GM19240 (cell line): ENCODE results near the gene SLC22A12.
"Not testable (repeated sequence)": the region's sequence is repeated elsewhere in the genome, so short reads cannot be mapped to it uniquely, and the experiment has no call there.

Experiments used
- DNase-seq: peaks from one replicate; pipeline ENCODE4 v3.0.0; 2011; ENCODE audit warnings: low spot score; ENCODE audit not compliant: insufficient read length

SLC22A12 gene

DNA sequence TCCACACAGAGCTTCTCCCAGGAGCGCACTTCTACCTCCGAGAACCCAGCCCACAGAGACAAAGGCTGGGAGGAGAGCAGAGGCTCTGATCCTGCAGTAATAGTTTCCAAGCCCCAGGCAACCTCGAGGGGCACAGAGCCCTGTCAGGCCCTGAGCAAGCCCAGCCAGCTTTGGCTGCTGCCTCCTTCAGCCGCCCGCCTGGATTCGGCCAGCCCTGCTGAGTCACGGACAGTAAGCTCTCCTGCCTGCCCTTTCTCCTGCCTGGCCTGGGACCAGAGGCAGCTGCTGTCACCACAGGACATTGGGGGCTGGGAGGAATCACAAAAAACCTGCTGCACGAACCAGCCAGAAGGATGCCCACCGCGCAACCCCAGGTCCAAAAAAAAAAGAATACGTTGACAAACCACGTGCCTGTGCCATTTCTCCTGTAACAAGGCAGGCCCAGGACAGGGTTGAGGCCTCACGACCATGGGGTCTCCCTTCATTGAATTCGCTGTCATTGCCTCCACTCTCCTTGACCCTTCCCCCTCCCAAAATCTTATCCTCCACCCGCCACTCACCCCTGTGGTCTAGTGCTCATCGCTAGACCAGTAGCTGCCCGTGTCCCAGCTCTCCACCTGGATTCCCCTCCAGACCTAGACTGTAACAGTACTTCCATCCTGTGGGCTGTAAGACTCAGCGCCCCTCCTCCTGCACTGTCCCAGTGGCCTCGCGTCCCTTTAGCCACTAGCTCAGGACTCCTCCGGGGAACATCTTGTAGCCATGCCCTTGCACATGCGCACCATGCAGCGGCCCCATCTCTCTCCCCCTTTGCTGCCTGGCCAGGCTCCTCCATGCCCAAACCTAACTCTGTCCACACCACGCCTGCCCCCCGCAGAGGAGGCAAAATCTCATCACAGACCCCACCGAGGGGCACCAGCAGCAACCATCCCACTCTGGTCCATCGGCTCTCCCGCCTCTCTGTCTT, 7.4 kb upstream of the SLC22A12 start:
- no peak for DNase-seq

DNA sequence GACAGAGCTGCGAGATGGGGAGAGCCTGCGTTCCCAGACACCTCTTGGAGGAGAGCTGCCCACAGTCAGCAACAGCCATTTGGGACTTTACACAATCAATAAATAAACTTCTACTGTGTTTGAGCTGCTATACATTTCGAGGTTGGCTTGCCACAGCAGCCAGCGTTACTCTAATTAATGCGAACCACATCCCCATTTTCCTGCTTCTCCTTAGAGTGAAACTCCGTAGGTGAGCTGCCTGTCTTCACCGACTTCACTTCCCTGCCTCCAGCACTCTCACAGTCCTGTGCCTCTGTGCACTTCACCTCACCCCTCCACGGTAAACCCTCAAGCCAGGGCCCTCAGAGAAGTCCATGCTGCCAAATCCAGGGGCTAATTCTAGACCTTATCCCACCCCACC, 5.9 kb upstream of the SLC22A12 start:
- DNase-seq: no peak

DNA sequence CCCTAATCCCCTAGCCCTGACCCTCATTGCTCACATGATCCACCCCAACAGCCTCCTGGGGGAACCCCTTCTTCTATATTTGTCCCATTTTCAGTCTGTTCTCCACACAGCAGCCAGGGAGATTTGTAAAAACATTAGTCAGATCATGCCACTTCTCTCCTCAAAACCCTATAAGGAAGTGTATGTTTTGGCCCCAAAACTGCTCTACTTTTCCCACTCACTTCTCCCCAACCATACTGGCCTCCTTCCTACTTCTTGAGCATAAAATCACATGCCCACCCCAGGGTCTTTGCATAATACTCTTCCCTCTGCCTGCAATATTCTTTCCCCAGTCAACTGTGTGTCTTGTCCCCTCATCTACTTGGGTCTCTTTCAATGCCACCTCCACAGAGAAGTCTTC, 4.7 kb upstream of the SLC22A12 start:
- no peak for DNase-seq

DNA sequence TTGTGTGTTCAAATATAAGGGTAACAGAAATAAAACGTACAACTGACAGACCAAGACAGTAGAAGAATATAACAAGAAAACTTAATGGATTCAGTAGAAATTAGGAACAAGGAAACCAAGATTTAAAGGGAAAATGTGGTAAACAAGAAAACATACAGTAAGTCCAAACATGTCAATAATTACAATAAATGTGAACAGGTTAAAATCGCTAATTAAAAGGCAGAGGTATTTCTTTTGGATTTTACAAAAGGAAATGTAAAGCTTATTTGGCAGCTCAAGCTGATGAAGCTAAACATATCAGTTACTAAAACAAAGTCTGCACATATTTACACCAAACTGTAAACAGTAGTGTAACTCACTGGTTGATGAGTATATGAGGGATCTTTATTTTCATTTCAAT, 2.3 kb upstream of the SLC22A12 start:
- DNase-seq: no peak

DNA sequence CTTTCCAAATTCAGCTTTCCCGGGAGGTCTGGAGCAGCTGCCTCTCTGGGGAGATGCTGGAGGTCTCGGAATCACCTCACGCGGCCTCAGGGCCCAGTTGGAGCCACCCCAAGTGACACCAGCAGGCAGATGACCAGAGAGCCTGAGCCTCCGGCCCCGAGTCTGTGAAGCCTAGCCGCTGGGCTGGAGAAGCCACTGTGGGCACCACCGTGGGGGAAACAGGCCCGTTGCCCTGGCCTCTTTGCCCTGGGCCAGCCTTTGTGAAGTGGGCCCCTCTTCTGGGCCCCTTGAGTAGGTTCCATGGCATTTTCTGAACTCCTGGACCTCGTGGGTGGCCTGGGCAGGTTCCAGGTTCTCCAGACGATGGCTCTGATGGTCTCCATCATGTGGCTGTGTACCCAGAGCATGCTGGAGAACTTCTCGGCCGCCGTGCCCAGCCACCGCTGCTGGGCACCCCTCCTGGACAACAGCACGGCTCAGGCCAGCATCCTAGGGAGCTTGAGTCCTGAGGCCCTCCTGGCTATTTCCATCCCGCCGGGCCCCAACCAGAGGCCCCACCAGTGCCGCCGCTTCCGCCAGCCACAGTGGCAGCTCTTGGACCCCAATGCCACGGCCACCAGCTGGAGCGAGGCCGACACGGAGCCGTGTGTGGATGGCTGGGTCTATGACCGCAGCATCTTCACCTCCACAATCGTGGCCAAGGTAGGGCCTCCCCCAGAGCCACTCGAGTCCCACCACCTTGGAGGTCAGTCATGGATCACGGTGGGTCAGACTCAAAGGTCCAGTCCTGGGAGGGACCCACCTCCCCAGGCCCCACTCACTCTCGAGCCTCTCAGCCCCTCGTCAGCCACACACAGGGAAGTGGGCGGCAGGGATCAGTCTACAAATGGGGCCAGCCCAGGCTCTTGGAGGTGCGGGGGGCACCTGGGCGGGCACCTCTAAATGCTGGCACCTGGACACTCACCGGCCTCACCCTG, 525 bp downstream of the SLC22A12 start:
- DNase-seq: no peak

DNA sequence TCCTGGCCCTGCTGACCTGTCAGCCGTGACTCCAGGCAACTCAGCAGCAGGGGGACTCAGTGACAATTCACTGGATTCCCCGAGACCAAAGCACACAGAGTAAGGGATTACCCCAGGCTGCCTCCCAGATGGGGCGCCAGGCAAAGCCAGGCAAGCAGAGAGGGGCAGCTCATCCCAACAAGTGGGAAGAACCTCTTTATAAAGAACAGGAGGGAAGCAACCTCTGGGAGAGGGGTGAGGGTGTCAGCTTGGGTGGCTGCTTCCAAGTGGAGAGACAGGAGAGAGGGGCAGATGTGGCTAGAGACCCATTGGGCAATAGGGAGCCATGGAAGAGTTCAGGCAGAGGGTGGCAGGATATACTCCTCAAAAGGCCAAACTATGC, 1.2 kb downstream of the SLC22A12 start:
- DNase-seq: no peak

DNA sequence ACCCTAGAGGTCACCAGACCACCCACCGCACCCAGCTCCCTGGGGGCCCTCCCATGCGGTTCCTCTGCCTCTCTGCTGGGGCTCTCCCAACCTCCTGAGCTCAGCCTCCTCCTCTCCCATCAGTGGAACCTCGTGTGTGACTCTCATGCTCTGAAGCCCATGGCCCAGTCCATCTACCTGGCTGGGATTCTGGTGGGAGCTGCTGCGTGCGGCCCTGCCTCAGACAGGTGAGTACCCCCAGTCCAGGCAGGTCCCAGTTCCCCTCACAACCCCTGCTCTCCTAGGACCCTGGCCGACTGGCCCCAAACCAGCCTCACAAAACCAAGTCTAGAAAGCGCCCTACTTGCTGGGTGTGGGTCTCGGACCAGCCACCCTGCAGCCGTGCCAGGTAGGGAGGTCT, 1.6 kb downstream of the SLC22A12 start:
- no peak for DNase-seq

DNA sequence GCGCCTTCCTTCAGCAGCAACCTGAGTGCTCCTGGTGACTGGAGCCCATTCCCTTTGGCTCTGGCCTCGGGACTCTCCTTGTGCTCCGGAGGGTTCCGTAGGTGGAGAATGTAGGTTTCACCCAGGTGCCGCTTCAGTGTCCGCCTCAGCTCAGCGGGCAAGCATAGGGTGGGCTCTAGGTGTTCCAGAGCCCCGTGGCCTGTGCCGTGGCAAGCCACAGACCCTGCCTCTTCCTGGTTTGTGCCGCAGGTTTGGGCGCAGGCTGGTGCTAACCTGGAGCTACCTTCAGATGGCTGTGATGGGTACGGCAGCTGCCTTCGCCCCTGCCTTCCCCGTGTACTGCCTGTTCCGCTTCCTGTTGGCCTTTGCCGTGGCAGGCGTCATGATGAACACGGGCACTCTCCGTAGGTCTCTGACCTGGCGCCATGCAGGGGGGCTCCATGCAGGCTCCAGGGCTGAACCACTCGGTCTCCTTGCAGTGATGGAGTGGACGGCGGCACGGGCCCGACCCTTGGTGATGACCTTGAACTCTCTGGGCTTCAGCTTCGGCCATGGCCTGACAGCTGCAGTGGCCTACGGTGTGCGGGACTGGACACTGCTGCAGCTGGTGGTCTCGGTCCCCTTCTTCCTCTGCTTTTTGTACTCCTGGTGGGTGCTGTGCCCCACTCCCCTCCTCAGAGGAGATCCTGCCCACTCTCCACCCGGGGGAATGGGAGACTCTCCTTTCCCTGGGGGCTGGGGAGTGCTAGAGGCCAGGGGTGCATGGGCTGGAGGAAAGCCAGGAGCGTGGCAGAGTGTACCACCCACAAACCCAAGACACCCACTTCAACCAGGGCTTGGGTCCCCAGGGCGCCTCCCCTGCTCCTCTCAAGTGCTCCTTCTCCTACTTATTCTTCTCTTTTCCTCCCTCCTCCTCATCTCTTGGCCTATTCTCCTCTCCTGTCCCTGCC, 2.4 kb downstream of the SLC22A12 start:
- no peak for DNase-seq

DNA sequence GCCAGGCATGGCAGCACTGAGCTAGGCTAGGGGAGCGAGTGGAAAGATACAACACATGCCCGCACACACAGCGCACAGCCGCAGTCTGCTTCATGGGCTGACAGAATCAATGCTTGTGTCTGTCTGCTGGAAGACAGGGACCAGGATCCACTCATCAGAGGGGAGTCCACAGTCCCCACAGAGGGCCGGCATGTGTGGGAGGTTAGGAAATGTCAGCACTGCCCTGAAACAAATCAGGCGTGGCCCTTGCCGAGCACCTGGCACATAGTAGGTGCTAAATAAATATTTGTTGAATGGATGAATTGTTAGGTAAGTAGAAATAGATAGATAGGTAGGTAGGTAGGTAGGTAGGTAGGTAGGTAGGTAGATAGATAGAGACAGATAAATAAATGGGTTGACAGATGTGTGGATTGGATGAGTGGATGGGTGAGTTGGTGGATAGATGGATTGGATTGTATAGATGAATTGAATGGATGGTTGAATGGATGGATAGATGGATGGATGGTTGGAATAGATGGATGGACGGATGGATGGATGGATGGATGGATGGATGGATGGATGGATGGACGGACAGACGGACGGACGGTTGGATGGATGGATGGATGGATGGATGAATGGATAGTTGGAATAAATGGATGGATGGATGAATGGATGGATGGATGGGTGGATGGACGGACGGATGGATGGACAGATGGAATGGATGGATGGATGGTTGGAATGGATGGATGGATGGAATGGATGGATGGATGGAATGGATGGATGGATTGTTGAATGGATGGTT, 3.3 kb downstream of the SLC22A12 start:
- no peak for DNase-seq

DNA sequence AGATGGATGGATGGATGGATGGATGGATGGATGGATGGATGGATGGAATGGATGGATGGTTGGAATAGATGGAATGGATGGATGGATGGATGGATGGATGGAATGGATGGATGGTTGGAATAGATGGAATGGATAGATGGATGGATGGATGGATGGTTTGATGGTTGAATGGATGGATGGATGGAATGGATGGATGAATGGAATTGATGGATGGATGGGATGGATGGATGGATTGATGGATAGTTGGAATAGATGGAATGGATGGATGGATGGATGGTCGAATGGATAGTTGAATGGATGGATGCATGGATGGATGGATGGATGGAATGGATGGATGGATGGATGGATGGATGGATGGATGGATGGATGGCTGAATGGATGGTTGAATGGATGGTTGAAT, 4.9 kb downstream of the SLC22A12 start:
- not testable (repeated sequence) for DNase-seq

DNA sequence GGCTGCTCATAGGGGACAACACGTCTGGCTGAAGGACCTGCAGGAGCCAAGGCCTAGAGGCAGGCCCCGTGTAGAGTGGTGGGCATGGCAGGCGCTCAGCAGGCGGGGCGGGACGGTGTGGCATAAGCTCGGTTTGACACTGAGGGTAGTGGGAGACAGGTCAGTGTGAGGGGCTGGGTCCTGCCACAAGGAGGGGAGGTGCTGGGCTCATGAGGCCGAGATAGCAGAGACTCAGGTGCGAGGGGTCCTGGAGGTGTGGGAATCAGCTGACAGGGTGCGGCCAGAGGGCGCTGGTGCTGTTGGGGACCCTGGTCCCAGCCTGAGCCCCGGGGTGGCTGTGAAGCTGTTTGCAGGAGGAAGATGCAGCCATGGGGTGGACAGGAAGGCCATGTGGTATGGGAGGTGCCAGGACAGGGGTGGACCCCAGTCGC, 6.7 kb downstream of the SLC22A12 start:
- no peak for DNase-seq

DNA sequence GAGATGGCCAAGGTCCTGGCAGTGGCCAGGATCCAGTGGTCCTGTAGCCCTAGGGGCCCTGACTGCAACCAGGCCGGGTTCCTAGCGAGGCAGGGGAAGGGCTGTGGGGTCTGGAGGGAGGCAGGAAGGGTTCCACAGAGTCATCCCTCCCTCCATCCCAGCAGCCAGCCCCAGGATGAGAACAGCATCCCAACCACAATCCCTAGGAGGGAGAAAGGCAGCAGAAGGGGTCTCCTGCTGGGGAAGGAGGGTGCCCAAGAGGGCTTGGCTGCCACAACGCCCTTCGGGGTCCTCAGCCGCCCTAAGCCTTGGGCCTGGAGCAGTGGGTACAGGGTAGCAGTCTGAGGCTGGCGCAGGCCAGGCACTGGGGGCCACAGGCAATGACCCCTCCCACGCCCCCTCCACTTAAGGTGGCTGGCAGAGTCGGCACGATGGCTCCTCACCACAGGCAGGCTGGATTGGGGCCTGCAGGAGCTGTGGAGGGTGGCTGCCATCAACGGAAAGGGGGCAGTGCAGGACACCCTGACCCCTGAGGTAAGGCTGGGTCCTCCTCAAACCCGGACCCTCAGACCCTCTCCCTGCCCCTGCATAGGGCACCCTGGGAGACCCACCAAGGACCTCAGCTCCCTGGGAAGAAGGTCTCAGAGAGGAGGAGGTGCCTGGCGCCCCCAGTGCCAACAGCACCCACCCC, 7.2 kb downstream of the SLC22A12 start:
- no peak for DNase-seq

DNA sequence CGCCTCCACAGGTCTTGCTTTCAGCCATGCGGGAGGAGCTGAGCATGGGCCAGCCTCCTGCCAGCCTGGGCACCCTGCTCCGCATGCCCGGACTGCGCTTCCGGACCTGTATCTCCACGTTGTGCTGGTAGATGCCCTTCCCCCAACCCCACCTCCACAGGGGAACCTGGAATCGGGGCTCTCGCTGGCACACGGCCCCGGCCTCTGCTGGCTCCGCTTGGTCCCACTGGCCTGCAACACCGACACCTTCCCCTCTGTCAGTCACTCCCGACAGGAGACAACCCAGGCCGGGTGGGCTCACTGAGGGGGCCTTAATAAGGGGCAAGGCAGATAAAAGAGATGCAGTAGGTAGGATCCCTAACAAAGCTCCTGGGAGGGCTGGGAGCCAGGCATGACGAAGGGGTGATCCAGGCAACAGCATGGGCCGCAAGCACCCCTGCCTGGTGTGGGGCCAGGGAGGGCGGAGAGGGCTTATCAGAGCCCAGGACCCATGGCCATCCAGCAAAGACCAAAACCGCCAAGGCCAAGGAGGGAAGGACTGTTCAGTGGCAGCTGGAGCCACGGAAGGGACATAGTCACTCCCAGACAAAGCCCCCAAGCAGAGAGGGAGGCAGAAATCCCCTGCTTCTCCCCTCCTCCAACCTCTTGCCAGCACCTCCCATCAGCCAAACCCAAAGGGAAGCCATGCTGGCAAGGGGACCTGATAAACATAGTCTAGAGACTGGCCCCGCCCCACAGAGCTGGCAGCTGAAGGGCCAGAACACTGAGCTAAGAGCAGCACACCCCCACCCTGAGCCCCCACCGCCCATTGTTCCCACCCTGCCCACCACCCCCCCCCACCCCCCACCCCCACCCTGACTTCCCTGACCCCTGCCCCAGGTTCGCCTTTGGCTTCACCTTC, 8.0 kb downstream of the SLC22A12 start:
- DNase-seq: no peak

DNA sequence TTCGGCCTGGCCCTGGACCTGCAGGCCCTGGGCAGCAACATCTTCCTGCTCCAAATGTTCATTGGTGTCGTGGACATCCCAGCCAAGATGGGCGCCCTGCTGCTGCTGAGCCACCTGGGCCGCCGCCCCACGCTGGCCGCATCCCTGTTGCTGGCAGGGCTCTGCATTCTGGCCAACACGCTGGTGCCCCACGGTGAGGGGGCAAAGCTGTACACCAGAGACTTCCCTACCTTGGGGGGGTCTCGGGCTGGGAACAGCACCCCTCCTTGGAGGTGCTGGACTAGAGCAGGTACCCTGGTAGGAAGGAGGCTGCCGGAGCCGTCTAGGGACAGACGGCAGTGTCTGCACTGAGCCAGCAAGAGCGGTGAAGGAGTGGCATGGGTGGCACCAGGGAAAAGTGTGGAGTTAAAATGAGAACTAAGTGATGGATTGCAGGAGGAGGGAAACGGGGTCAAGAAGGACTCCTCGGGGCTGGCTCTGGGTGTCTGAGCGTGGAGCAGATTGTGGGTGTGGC, 8.7 kb downstream of the SLC22A12 start:
- DNase-seq: no peak

DNA sequence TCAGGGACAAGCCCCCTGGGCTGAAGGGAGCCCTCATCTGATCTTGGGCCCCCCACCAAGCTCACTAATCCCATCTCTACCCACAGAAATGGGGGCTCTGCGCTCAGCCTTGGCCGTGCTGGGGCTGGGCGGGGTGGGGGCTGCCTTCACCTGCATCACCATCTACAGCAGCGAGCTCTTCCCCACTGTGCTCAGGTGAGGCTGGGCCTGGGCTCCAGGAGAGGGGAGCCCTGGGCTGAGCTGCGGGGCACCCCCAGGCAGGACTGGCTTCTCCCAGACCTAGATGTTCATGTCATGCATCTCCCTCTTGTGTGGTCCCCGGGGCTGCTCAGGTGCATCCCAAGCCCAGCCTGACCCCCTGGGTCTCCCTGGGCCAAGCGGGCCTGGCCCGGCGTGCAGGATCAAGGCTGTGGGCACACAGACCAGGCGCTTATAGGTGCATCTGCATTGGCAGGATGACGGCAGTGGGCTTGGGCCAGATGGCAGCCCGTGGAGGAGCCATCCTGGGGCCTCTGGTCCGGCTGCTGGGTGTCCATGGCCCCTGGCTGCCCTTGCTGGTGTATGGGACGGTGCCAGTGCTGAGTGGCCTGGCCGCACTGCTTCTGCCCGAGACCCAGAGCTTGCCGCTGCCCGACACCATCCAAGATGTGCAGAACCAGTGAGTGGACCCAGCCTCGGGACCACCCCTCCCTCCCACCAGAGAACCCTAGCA, 9.4 kb downstream of the SLC22A12 start:
- DNase-seq: no peak

DNA sequence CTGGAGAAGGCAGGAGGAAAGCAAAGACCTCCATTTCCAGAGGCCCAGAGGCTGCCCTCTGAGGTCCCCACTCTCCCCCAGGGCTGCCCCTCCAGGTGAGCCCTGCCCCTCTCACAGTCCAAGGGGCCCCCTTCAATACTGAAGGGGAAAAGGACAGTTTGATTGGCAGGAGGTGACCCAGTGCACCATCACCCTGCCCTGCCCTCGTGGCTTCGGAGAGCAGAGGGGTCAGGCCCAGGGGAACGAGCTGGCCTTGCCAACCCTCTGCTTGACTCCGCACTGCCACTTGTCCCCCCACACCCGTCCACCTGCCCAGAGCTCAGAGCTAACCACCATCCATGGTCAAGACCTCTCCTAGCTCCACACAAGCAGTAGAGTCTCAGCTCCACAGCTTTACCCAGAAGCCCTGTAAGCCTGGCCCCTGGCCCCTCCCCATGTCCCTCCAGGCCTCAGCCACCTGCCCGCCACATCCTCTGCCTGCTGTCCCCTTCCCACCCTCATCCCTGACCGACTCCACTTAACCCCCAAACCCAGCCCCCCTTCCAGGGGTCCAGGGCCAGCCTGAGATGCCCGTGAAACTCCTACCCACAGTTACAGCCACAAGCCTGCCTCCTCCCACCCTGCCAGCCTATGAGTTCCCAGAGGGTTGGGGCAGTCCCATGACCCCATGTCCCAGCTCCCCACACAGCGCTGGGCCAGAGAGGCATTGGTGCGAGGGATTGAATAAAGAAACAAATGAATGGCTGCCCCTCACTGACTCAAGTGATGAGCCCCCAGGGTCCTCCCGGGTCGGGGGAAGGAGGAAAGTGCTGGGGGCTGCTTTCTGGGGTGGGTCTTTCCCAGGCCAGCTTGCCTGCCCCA, 10.8 kb downstream of the SLC22A12 start:
- DNase-seq: no peak
